ENCODE measurements around the gene FCHO1.

FCHO1 gene

GRCh38 chr19:17806945-17807344, 55.7 kb downstream of the FCHO1 start:
- no peak overlapping the region for H3K4me3 Mint-ChIP-seq
- no peak overlapping the region for H3K27ac Mint-ChIP-seq
- H3K36me3 Mint-ChIP-seq (ENCODE audit: low read depth): no peaks in the 10 kb centered on the region
- no peaks in the 10 kb centered on the region for H3K9me3 Mint-ChIP-seq
- H3K4me1 Mint-ChIP-seq: no peaks in the 10 kb centered on the region
- peaks cover 41% of the 10 kb centered on the region for H3K27me3 Mint-ChIP-seq (ENCODE audit: low read depth)
- TF ChIP-seq CTCF (IDR thresholded peaks at IDR 0.05; ENCODE audit: unreplicated experiment in 3 of 3): no peak

- Mint-ChIP-seq H3K9me3 (no peaks in the 10 kb centered on the region), H3K27me3 (ENCODE audit: low read depth) (peaks cover 40% of the 10 kb centered on the region), H3K4me3 (no peak overlapping the region), H3K36me3 (ENCODE audit: low read depth) (no peaks in the 10 kb centered on the region), H3K27ac (no peak overlapping the region), H3K4me1 (no peaks in the 10 kb centered on the region)
- no peak for TF ChIP-seq CTCF (IDR thresholded peaks at IDR 0.05; ENCODE audit: unreplicated experiment in 3 of 3)
Observed at GRCh38 chr19:17807731-17808316, 56.5 kb downstream of the FCHO1 start.

DNA sequence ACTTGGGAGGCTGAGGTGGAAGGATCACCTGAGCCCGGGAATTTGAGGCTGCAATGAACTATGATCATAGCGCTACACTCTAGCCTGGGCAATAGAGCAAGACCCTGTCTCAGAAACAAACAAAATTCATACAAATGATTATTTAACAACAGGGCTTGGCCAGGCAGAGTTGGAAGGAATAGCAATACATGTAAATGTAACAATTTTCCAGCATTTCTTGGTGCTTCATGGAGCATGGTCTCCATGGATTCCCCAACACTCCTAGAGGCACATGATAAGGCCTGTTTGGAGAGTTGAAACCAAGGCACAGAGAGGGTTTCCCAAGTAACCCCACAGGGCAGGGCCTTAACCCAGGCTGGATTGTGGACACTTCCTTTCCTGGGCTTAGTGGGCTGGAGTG, 59.8 kb downstream of the FCHO1 start:
- no peak for TF ChIP-seq CTCF (IDR thresholded peaks at IDR 0.05; ENCODE audit: unreplicated experiment in 3 of 3)

DNA sequence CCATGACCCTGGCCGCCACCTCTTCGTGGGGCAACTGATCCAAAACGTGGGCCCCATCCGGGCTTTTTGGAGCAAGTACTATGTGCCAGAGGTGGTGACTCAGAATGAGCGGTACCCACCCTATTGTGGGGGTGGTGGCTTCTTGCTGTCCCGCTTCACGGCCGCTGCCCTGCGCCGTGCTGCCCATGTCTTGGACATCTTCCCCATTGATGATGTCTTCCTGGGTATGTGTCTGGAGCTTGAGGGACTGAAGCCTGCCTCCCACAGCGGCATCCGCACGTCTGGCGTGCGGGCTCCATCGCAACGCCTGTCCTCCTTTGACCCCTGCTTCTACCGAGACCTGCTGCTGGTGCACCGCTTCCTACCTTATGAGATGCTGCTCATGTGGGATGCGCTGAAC, 60.4 kb downstream of the FCHO1 start:
- Mint-ChIP-seq H3K9me3 (no peaks in the 10 kb centered on the region), H3K4me3 (no peak overlapping the region), H3K4me1 (no peaks in the 10 kb centered on the region), H3K27ac (no peak overlapping the region), H3K36me3 (ENCODE audit: low read depth) (no peaks in the 10 kb centered on the region), H3K27me3 (ENCODE audit: low read depth) (peaks cover 27% of the 10 kb centered on the region)
- no peak for TF ChIP-seq CTCF (IDR thresholded peaks at IDR 0.05; ENCODE audit: unreplicated experiment in 3 of 3)

More for the DNA sequence above, 59.8 kb downstream of the FCHO1 start:
- no peaks in the 10 kb centered on the region for H3K36me3 Mint-ChIP-seq (ENCODE audit: low read depth)
- H3K27me3 Mint-ChIP-seq (ENCODE audit: low read depth): peaks cover 29% of the 10 kb centered on the region
- H3K9me3 Mint-ChIP-seq: no peaks in the 10 kb centered on the region
- H3K4me1 Mint-ChIP-seq: no peaks in the 10 kb centered on the region
- no peak overlapping the region for H3K4me3 Mint-ChIP-seq
- H3K27ac Mint-ChIP-seq: no peak overlapping the region

DNA sequence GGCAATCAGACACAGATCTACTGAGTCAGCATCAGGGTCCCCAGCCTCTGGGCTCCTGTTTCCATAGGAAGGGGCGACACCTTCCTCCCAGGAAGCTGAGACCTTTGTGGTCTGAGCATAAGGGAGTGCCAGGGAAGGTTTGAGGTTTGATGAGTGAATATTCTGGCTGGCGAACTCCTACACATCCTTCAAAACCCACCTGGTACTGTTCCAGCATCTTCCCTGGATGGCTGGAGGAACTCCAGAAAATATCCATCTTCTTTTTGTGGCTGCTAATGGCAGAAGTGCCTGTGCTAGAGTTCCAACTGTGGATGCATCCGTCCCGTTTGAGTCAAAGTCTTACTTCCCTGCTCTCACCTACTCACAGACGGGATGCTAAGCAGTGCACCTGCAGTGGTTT, 60.8 kb downstream of the FCHO1 start:
- no peaks in the 10 kb centered on the region for H3K9me3 Mint-ChIP-seq
- peaks cover 23% of the 10 kb centered on the region for H3K27me3 Mint-ChIP-seq (ENCODE audit: low read depth)
- no peak overlapping the region for H3K4me3 Mint-ChIP-seq
- H3K4me1 Mint-ChIP-seq: no peaks in the 10 kb centered on the region
- no peak for TF ChIP-seq CTCF (IDR thresholded peaks at IDR 0.05; ENCODE audit: unreplicated experiment in 3 of 3)
- H3K27ac Mint-ChIP-seq: no peak overlapping the region
- no peaks in the 10 kb centered on the region for H3K36me3 Mint-ChIP-seq (ENCODE audit: low read depth)

DNA sequence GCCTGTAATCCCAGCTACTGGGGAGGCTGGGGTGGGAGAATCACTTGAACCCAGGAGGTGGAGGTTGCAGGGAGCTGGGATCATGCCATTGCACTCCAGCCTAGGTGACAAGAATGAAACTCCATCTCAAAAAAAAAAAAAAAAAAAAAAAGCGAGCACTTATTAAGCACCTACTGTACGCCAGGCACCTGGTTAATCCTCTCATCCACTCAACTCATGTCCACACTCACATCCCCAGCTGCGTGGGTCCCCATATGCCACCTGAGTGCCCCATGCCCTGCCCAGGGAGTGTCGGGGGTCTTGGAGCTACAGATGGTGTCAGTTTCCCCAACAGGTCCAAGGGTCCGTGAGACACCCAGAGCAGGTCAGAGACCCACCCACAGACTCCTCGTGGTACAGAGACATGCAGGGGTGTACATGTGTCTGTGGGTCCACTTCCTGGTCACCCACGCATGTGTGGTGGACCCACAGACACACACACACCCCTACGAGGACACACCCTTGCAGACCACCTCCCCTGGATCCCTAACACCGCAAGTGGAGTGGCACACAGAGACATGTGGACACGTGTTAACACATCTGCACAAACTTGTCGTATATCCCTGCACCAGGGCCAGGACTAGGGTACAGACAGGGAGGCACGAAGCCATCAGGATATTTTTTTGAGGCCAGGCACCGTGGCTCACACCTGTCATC, 66.5 kb downstream of the FCHO1 start:
- Mint-ChIP-seq H3K27me3 (ENCODE audit: low read depth) (peaks cover 5% of the 10 kb centered on the region), H3K4me1 (no peaks in the 10 kb centered on the region), H3K4me3 (no peak overlapping the region), H3K27ac (no peak overlapping the region), H3K9me3 (no peaks in the 10 kb centered on the region), H3K36me3 (ENCODE audit: low read depth) (no peaks in the 10 kb centered on the region)
- TF ChIP-seq CTCF (IDR thresholded peaks at IDR 0.05; ENCODE audit: unreplicated experiment in 3 of 3): no peak
